Measurements from ENCODE around the gene CPVL.

- TF ChIP-seq, protein P1, sequence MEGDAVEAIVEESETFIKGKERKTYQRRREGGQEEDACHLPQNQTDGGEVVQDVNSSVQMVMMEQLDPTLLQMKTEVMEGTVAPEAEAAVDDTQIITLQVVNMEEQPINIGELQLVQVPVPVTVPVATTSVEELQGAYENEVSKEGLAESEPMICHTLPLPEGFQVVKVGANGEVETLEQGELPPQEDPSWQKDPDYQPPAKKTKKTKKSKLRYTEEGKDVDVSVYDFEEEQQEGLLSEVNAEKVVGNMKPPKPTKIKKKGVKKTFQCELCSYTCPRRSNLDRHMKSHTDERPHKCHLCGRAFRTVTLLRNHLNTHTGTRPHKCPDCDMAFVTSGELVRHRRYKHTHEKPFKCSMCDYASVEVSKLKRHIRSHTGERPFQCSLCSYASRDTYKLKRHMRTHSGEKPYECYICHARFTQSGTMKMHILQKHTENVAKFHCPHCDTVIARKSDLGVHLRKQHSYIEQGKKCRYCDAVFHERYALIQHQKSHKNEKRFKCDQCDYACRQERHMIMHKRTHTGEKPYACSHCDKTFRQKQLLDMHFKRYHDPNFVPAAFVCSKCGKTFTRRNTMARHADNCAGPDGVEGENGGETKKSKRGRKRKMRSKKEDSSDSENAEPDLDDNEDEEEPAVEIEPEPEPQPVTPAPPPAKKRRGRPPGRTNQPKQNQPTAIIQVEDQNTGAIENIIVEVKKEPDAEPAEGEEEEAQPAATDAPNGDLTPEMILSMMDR (conservative IDR thresholded peaks at IDR 0.05), result no peak
- TF ChIP-seq ZFX (IDR thresholded peaks at IDR 0.05), result no peak
These were observed 83.1 kb downstream of the CPVL start for GRCh38 chr7:29063236-29063635.

All from C4-2B (cell line).